Pancreas (tissue), 10 donors: ENCODE data around the gene IMMP2L. TPM values are rescaled to one million over a fixed set of nuclear protein-coding genes. Genes with fewer than 3 reads are reported as not detected.

Experiments
- ATAC-seq, 4 donors: fragments of 200-7000 bp; cut with Tn5 transposase; one replicate each; pipeline versions ENCODE4 v1.8.0 to v1.9.1; 2020; ENCODE audit warnings: mild to moderate bottlenecking in 4 of 4, moderate library complexity in 4 of 4
- DNase-seq, 6 donors: peaks; one replicate each; pipeline ENCODE4 v3.0.0-alpha.2; 2020
- FAIRE-seq: peaks from 2 replicates; lab custom pipeline; 2012; peaks lifted over from hg19 to GRCh38; lab: Jason Lieb, UNC
- H3K27ac ChIP-seq, 4 donors: fragments of 200-600 bp; sonication (generic); 1 replicate in 3 of 4; 2 replicates in 1 of 4; pipeline versions ENCODE4 v1.5.0 to v1.8.0; 2020
- H3K27me3 ChIP-seq, 4 donors: fragments of 200-600 bp; one replicate each; pipeline ENCODE4 v1.8.0; 2021
- H3K36me3 ChIP-seq, 3 donors: fragments of 200-600 bp; sonication (generic) in 1 of 3; one replicate each; pipeline versions ENCODE4 v1.5.0 to v1.8.0; 2020 to 2021
- H3K4me1 ChIP-seq, 3 donors: fragments of 200-600 bp; one replicate each; pipeline ENCODE4 v1.8.0; 2021
- H3K4me3 ChIP-seq, 4 donors: fragments of 200-600 bp; sonication (generic) in 2 of 4; one replicate each; pipeline versions ENCODE4 v1.5.0 to v1.8.0; 2020 to 2021
- H3K9me3 ChIP-seq, 4 donors: fragments of 200-600 bp; one replicate each; pipeline ENCODE4 v1.8.0; 2021
- WGBS, 2 donors: extraction: QIAGEN DNeasy Blood & Tissue Kit; methylation state at CpG; one replicate each; pipeline ENCODE4 v1.1.7; 2013; 5-methylcytosine and 5-hydroxymethylcytosine counted together
- intact Hi-C, 3 donors: fragments of 100-400 bp; cut with DNase I; formaldehyde crosslinking; loops; one replicate each; pipeline versions ENCODE4 v1.11.1 to v1.14.2; 2022
- polyA plus RNA-seq, 2 donors: library from polyadenylated mRNA; stranded (reverse); fragments of 200-250 nt; gene quantifications; one replicate each; pipeline ENCODE4 v1.2.3, GENCODE V29; 2013
- total RNA-seq, 6 donors: library from RNA; stranded (reverse); fragmentation: NEBNext Ultra II Directional in 4 of 6; extraction: Animal tissue kit (Norgen Biotek cat#: 25700) in 4 of 6; gene quantifications; one replicate each; pipeline versions ENCODE4 v1.2.1 to v1.2.4, GENCODE V29; 2021 to 2023
- TF ChIP-seq, protein P1 (sequence below), 4 donors: fragments of 200-600 bp; sonication (generic) in 3 of 4; IDR thresholded peaks; one replicate each; pipeline versions ENCODE4 v1.5.0 to v1.8.0; 2021; ENCODE audit warnings: antibody characterized with exemption in 4 of 4
- donor health status: healthy with polysubstance abuse.
- donor health status: DM: no; HTN: no; CAD: no; lungs with moderate emphysema.
- donor health status: DM: no; HTN: no; CAD: no.
- donor health status: control.
- donor health status: control.
- donor health status: Bipolar disorder and iron deficiency.
- donor health status: DM: yes; HTN: yes; CAD: no.
- donor health status: DM: no; HTN: no; CAD: no.
- donor health status: DM: no; HTN: no; CAD: no.
- donor health status: DM: yes; HTN: yes; CAD: no.

Gene IMMP2L
- total and polyA plus RNA-seq, 8 donors = 7.3 to 30.0 (median 12.9) TPM

GRCh38 chr7:111088328-111088727, 474.0 kb downstream of the IMMP2L start:
- peaks cover 0 to 4% (median 0%) of the 10 kb centered on the region in 3 donors for H3K4me1 ChIP-seq
- ATAC-seq = no peak
- TF ChIP-seq, protein P1, sequence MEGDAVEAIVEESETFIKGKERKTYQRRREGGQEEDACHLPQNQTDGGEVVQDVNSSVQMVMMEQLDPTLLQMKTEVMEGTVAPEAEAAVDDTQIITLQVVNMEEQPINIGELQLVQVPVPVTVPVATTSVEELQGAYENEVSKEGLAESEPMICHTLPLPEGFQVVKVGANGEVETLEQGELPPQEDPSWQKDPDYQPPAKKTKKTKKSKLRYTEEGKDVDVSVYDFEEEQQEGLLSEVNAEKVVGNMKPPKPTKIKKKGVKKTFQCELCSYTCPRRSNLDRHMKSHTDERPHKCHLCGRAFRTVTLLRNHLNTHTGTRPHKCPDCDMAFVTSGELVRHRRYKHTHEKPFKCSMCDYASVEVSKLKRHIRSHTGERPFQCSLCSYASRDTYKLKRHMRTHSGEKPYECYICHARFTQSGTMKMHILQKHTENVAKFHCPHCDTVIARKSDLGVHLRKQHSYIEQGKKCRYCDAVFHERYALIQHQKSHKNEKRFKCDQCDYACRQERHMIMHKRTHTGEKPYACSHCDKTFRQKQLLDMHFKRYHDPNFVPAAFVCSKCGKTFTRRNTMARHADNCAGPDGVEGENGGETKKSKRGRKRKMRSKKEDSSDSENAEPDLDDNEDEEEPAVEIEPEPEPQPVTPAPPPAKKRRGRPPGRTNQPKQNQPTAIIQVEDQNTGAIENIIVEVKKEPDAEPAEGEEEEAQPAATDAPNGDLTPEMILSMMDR (IDR thresholded peaks at IDR 0.05) = no peak
- no peak overlapping the region for H3K27ac ChIP-seq
- DNase-seq = no peak
- intact Hi-C loops = no loop called here
- no peaks in the 10 kb centered on the region for H3K36me3 ChIP-seq
- no peaks in the 10 kb centered on the region for H3K27me3 ChIP-seq
- no peak for FAIRE-seq
- no peak overlapping the region for H3K4me3 ChIP-seq
- no peaks in the 10 kb centered on the region for H3K9me3 ChIP-seq
- 94 to 98% methylated on average over 1 of the region's 1 CpG for WGBS, 2 donors

- no peaks in the 10 kb centered on the region for H3K27me3 ChIP-seq
- no peak for FAIRE-seq
- H3K27ac ChIP-seq = no peak overlapping the region
- WGBS, 2 donors = 86 to 91% methylated on average over 2 of the region's 2 CpGs
- H3K9me3 ChIP-seq = no peaks in the 10 kb centered on the region
- intact Hi-C loops = no loop called here
- ATAC-seq = no peak
- H3K4me1 ChIP-seq = no peaks in the 10 kb centered on the region
- TF ChIP-seq, protein P1 (IDR thresholded peaks at IDR 0.05) = no peak
- no peaks in the 10 kb centered on the region for H3K36me3 ChIP-seq
- DNase-seq = no peak
- no peak overlapping the region for H3K4me3 ChIP-seq
Observed at GRCh38 chr7:111086532-111086931, 475.8 kb downstream of the IMMP2L start.

- TF ChIP-seq, protein P1 (IDR thresholded peaks at IDR 0.05) = no peak
- no peak for FAIRE-seq
- 93% methylated on average over 3 of the region's 3 CpGs for WGBS, 2 donors
Observed at GRCh38 chr7:111085356-111085755, 476.9 kb downstream of the IMMP2L start.

DNA sequence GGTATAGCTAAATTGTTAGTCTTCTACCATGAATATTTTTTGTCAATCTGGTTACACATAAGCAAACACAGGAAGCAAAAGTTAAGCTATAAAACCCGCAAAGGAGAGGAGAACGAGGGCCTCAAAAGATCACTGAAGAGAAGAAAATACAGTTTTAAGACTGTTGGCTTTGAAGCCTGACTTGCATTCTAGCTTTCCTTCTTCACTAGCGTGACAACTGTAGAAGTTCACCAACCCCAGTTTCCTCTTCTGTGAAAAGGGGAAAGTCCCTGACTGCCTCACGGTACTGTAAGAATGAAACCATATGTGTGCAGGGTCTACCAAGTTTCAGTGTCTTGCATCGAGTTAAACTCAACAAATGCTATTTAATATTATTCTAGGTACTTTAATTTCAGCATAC, 478.9 kb downstream of the IMMP2L start:
- no peak overlapping the region for H3K4me3 ChIP-seq
- H3K27me3 ChIP-seq = no peaks in the 10 kb centered on the region
- FAIRE-seq (no peak), ATAC-seq (peak in 2 of 4 donors; percentile 40 to 50), DNase-seq (no peak)
- H3K27ac ChIP-seq = no peak overlapping the region
- no peaks in the 10 kb centered on the region for H3K4me1 ChIP-seq
- no peaks in the 10 kb centered on the region for H3K36me3 ChIP-seq
- TF ChIP-seq, protein P1 (IDR thresholded peaks at IDR 0.05) = no peak
- 79 to 90% methylated on average over 5 of the region's 5 CpGs for WGBS, 2 donors
- H3K9me3 ChIP-seq = no peaks in the 10 kb centered on the region
- intact Hi-C loops = no loop called here

More at GRCh38 chr7:111085356-111085755, 476.9 kb downstream of the IMMP2L start:
- no peaks in the 10 kb centered on the region for H3K4me1 ChIP-seq
- no peaks in the 10 kb centered on the region for H3K9me3 ChIP-seq
- H3K4me3 ChIP-seq = no peak overlapping the region
- no peaks in the 10 kb centered on the region for H3K36me3 ChIP-seq
- H3K27me3 ChIP-seq = no peaks in the 10 kb centered on the region
- no peak overlapping the region for H3K27ac ChIP-seq
- DNase-seq = no peak
- no peak for ATAC-seq
- intact Hi-C loops = no loop called here

DNA sequence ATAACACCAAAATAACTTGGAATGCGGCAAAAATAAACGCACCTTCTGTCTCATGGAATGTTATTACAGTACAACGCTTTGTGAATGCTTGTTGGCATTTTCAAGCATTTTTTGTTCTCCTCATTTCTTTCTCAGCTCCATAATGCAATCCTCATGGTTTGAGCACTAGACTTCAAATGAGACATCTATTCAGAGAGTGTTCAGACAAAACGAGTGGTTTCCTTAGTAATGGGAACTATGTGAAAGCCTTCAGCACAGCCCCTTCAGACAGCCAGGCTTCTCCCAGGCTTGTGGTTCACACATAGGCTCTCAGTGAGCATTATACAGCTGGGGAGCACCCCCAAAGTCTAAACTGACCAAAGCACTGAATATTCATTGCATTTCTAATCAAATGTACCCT, 479.9 kb downstream of the IMMP2L start:
- H3K27me3 ChIP-seq = no peaks in the 10 kb centered on the region
- intact Hi-C loops = no loop called here
- no peaks in the 10 kb centered on the region for H3K4me1 ChIP-seq
- DNase-seq = no peak
- H3K9me3 ChIP-seq = no peaks in the 10 kb centered on the region
- H3K36me3 ChIP-seq = no peaks in the 10 kb centered on the region
- no peak overlapping the region for H3K4me3 ChIP-seq
- H3K27ac ChIP-seq = no peak overlapping the region
- TF ChIP-seq, protein P1 (IDR thresholded peaks at IDR 0.05) = no peak
- WGBS, 2 donors = 62 to 65% methylated on average over 4 of the region's 4 CpGs
- FAIRE-seq = no peak
- ATAC-seq = no peak
